ENCODE results near the gene AAGAB. TPM values are rescaled to one million over a fixed set of nuclear protein-coding genes. Genes with fewer than 3 reads are reported as not detected.

Gene AAGAB
- total and polyA plus RNA-seq, 2 donors (not counting 1 experiment from before 2014, with no cell fraction given) = 9.4 to 25.0 TPM

DNA sequence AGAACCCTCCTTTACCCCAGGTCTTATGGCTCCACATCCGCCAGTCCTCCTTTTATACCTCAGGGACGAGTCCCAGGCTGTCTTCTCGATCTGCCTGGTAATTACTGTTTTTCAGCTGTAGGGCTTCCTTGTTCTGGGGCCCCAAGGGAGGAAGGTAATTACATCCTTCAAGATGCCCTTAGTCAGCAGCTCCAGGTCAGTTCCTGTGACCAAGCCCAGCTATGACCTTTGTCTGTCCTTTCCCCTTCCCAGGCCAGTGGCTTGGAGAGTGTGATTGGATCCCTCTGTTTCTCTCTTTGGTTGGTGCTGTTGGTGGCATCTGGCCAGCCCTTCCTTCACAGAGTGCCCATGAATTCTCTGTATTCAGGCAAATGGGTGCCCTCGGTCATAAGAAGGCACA lies 92.6 kb downstream of the AAGAB start:
- Histone ChIP-seq H3K4me1 (ENCODE audit: control insufficient read depth in 2 of 2, insufficient read depth in 2 of 2, low read length in 2 of 2) (peaks cover 21 to 33% of the 10 kb centered on the region in 2 donors), H4K20me1 (ENCODE audit: control insufficient read depth, insufficient read depth, low read length, poor library complexity, severe bottlenecking) (peaks cover 96% of the 10 kb centered on the region), H3K27ac (ENCODE audit: low read length in 2 of 2) (peak overlapping the region in 1 of 2 donors; percentile 59), H3K4me2 (replicated peaks; ENCODE audit: low read depth, low read length, poor library complexity, severe bottlenecking) (peak overlapping the region; percentile 0), H3K9ac (ENCODE audit: low read length) (no peak overlapping the region), H3K9me3 (ENCODE audit: control extremely low read depth in 1 of 3, control insufficient read depth in 2 of 3, insufficient read depth in 1 of 3, low read length in 2 of 3) (no peaks in the 10 kb centered on the region), H3K79me2 (ENCODE audit: control insufficient read depth, insufficient read depth, low read length) (peaks cover 98% of the 10 kb centered on the region), H2AFZ (ENCODE audit: insufficient read depth, low read depth, low read length, poor library complexity, severe bottlenecking) (no peak overlapping the region), H3K36me3 (replicated peaks in 1 of 2; ENCODE audit: control extremely low read depth in 1 of 2, control insufficient read depth in 1 of 2, extremely low read depth in 1 of 2, insufficient read depth in 2 of 2, low read length in 1 of 2) (peaks cover 6 to 30% of the 10 kb centered on the region in 2 experiments), H3K4me3 (ENCODE audit: control extremely low read depth in 1 of 5, extremely low read depth in 1 of 5, insufficient read depth in 1 of 5, low read depth in 2 of 5, low read length in 4 of 5) (no peak overlapping the region), H3K27me3 (replicated peaks in 1 of 4; ENCODE audit: control extremely low read depth in 1 of 4, control insufficient read depth in 3 of 4, insufficient read depth in 4 of 4, low read length in 3 of 4) (no peaks in the 10 kb centered on the region)
- Mint-ChIP-seq H3K9me3 (ENCODE audit: insufficient read depth) (no peaks in the 10 kb centered on the region), H3K27ac (peak overlapping the region; percentile 79), H3K4me3 (no peak overlapping the region), H3K27me3 (no peaks in the 10 kb centered on the region), H3K4me1 (peaks cover 58% of the 10 kb centered on the region)
- CTCF ChIA-PET = interaction anchor here (1.3 to 1.4 kb wide), 3 partner anchors 13 to 215 kb away, joined by 5 to 6 read pairs (median 5); no protein-coding TSS in a partner anchor
- intact Hi-C loops (cut with micrococcal nuclease) = no loop called here
- POLR2A ChIA-PET = interaction anchor here (0.6 to 1.0 kb wide), 2 partner anchors 15 to 99 kb away, joined by 3 read pairs; no protein-coding TSS in a partner anchor
- no peak for TF ChIP-seq EZH2 (IDR thresholded peaks at IDR 0.05; ENCODE audit: borderline replicate concordance, insufficient read depth, low read depth, low read length, poor library complexity, severe bottlenecking)
- TF ChIP-seq, protein P1, sequence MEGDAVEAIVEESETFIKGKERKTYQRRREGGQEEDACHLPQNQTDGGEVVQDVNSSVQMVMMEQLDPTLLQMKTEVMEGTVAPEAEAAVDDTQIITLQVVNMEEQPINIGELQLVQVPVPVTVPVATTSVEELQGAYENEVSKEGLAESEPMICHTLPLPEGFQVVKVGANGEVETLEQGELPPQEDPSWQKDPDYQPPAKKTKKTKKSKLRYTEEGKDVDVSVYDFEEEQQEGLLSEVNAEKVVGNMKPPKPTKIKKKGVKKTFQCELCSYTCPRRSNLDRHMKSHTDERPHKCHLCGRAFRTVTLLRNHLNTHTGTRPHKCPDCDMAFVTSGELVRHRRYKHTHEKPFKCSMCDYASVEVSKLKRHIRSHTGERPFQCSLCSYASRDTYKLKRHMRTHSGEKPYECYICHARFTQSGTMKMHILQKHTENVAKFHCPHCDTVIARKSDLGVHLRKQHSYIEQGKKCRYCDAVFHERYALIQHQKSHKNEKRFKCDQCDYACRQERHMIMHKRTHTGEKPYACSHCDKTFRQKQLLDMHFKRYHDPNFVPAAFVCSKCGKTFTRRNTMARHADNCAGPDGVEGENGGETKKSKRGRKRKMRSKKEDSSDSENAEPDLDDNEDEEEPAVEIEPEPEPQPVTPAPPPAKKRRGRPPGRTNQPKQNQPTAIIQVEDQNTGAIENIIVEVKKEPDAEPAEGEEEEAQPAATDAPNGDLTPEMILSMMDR (IDR thresholded peaks at IDR 0.05) = no peak
- DNase-seq (no peak), ATAC-seq (ENCODE audit: low read depth) (no peak)
- 100% methylated on average over 1 of the region's 4 CpGs for WGBS (ENCODE audit: insufficient coverage)

DNA sequence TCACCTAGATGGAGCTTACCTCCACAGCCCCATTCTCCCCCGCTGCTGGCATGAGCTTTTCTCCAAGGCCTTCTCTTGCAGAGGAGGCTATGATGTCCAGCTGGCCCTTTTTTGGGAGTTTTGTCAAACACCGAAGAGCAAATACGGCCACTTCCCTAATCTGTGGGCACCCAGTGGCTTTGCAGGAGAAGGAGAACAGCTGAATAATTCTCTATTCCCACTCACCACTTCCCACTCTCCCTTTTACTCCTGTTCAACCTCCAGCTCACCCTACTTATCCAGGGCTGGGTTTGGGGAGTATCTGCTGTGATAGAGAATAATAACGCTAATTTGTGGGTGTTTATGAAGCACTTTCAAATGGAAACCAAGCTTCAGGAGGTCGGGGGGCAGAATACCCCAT lies 93.0 kb downstream of the AAGAB start:
- CTCF ChIA-PET = interaction anchor here (0.5 to 1.4 kb wide), 4 partner anchors 12 to 215 kb away, joined by 4 to 6 read pairs (median 5); no protein-coding TSS in a partner anchor

More for the DNA sequence above, 93.0 kb downstream of the AAGAB start:
- POLR2A ChIA-PET = interaction anchor here (1.0 kb wide), 1 partner anchor 15 kb away, joined by 3 read pairs; no protein-coding TSS in a partner anchor
- Histone ChIP-seq H3K79me2 (ENCODE audit: control insufficient read depth, insufficient read depth, low read length) (peaks cover 96% of the 10 kb centered on the region), H3K36me3 (replicated peaks in 1 of 2; ENCODE audit: control extremely low read depth in 1 of 2, control insufficient read depth in 1 of 2, extremely low read depth in 1 of 2, insufficient read depth in 2 of 2, low read length in 1 of 2) (peaks cover 2 to 26% of the 10 kb centered on the region in 2 experiments), H3K4me3 (ENCODE audit: control extremely low read depth in 1 of 5, extremely low read depth in 1 of 5, insufficient read depth in 1 of 5, low read depth in 2 of 5, low read length in 4 of 5) (no peak overlapping the region), H3K4me1 (ENCODE audit: control insufficient read depth in 2 of 2, insufficient read depth in 2 of 2, low read length in 2 of 2) (peaks cover 21 to 37% of the 10 kb centered on the region in 2 donors), H3K27me3 (replicated peaks in 1 of 4; ENCODE audit: control extremely low read depth in 1 of 4, control insufficient read depth in 3 of 4, insufficient read depth in 4 of 4, low read length in 3 of 4) (no peaks in the 10 kb centered on the region), H3K9me3 (ENCODE audit: control extremely low read depth in 1 of 3, control insufficient read depth in 2 of 3, insufficient read depth in 1 of 3, low read length in 2 of 3) (no peaks in the 10 kb centered on the region), H3K4me2 (replicated peaks; ENCODE audit: low read depth, low read length, poor library complexity, severe bottlenecking) (peak overlapping the region; percentile 0), H4K20me1 (ENCODE audit: control insufficient read depth, insufficient read depth, low read length, poor library complexity, severe bottlenecking) (peaks cover 93% of the 10 kb centered on the region), H3K27ac (ENCODE audit: low read length in 2 of 2) (peak overlapping the region in 1 of 2 donors; percentile 59), H2AFZ (ENCODE audit: insufficient read depth, low read depth, low read length, poor library complexity, severe bottlenecking) (no peak overlapping the region), H3K9ac (ENCODE audit: low read length) (no peak overlapping the region)
- Mint-ChIP-seq H3K4me1 (peaks cover 60% of the 10 kb centered on the region), H3K4me3 (no peak overlapping the region), H3K9me3 (ENCODE audit: insufficient read depth) (no peaks in the 10 kb centered on the region), H3K27ac (peak overlapping the region; percentile 79), H3K27me3 (no peaks in the 10 kb centered on the region)
- ATAC-seq (ENCODE audit: low read depth) (no peak), DNase-seq (no peak)
- WGBS (ENCODE audit: insufficient coverage) = 100% methylated on average over 2 of the region's 5 CpGs
- intact Hi-C loops (cut with micrococcal nuclease) = no loop called here
- TF ChIP-seq, protein P1 (IDR thresholded peaks at IDR 0.05) = no peak
- no peak for TF ChIP-seq EZH2 (IDR thresholded peaks at IDR 0.05; ENCODE audit: borderline replicate concordance, insufficient read depth, low read depth, low read length, poor library complexity, severe bottlenecking)

Measured in B cell (primary cell).